Rectal smooth muscle tissue (tissue), 1 donor: ENCODE measurements around the gene ANTXR1.

Experiments
- H3K27ac ChIP-seq: one replicate; pipeline ENCODE4 v1.7.0; 2013; ENCODE audit warnings: low read depth, low read length, inconsistent platforms
- H3K27me3 ChIP-seq: one replicate; pipeline ENCODE4 v1.7.0; 2013; ENCODE audit warnings: low read length; ENCODE audit not compliant: control insufficient read depth, insufficient read depth
- H3K36me3 ChIP-seq: one replicate; pipeline ENCODE4 v1.7.0; 2013; ENCODE audit warnings: low read length; ENCODE audit not compliant: control insufficient read depth, insufficient read depth
- H3K4me1 ChIP-seq: one replicate; pipeline ENCODE4 v1.7.0; 2013; ENCODE audit warnings: low read length; ENCODE audit not compliant: control insufficient read depth, insufficient read depth
- H3K4me3 ChIP-seq: one replicate; pipeline ENCODE4 v1.7.0; 2013; ENCODE audit warnings: low read length
- H3K9ac ChIP-seq: one replicate; pipeline ENCODE4 v1.7.0; 2013; ENCODE audit warnings: low read length

Gene ANTXR1

GRCh38 chr2:69296421-69296820, 283.4 kb downstream of the ANTXR1 start:
- Histone ChIP-seq H3K36me3 (no peaks in the 10 kb centered on the region), H3K27ac (no peak overlapping the region), H3K9ac (no peak overlapping the region), H3K4me3 (no peak overlapping the region), H3K27me3 (no peaks in the 10 kb centered on the region), H3K4me1 (peaks cover 13% of the 10 kb centered on the region)

- Histone ChIP-seq H3K36me3 (no peaks in the 10 kb centered on the region), H3K4me1 (peaks cover 5% of the 10 kb centered on the region)
These were observed 284.2 kb downstream of the ANTXR1 start for GRCh38 chr2:69297216-69297615.

GRCh38 chr2:69298261-69298660, 285.3 kb downstream of the ANTXR1 start:
- Histone ChIP-seq H3K27ac (no peak overlapping the region), H3K4me3 (no peak overlapping the region), H3K36me3 (no peaks in the 10 kb centered on the region), H3K4me1 (no peaks in the 10 kb centered on the region), H3K9ac (no peak overlapping the region), H3K27me3 (no peaks in the 10 kb centered on the region)

More at GRCh38 chr2:69297216-69297615, 284.2 kb downstream of the ANTXR1 start:
- Histone ChIP-seq H3K27me3 (no peaks in the 10 kb centered on the region), H3K27ac (no peak overlapping the region), H3K4me3 (no peak overlapping the region), H3K9ac (no peak overlapping the region)

GRCh38 chr2:69298862-69299261, 285.9 kb downstream of the ANTXR1 start:
- no peaks in the 10 kb centered on the region for H3K27me3 ChIP-seq
- no peak overlapping the region for H3K27ac ChIP-seq
- H3K4me1 ChIP-seq: no peaks in the 10 kb centered on the region
- H3K4me3 ChIP-seq: no peak overlapping the region
- no peaks in the 10 kb centered on the region for H3K36me3 ChIP-seq
- no peak overlapping the region for H3K9ac ChIP-seq
